Measurements from ENCODE around the gene SLC16A10.

The SLC16A10 gene

DNA sequence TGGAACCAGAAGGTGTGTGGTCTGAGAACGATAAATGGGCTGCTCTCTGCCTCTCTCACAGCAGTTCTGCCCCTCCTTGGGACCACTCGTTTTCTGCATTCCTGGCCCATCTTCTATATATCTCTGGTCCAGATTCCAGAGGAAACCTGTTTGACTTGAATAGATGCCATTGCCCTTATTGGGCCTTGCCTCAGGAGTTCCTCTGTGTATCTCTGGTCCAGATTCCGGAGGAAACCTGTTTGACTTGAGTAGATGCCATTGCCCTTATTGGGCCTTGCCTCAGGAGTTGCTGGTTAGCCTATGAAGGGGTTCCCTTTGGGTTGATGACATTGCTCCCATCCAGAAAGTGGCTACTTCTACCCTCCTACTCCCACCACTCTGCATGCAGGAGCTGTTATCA lies 189.4 kb downstream of the SLC16A10 start:
- TF ChIP-seq TAF1 (IDR thresholded peaks at IDR 0.05; ENCODE audit: low read depth, low read length), result no peak
- no peak for TF ChIP-seq SPI1 (IDR thresholded peaks at IDR 0.05; ENCODE audit: low read depth, low read length)
- TF ChIP-seq POU2F2 (IDR thresholded peaks at IDR 0.05; ENCODE audit: low read depth, low read length), result no peak
- no peak for TF ChIP-seq POLR2AphosphoS5 (IDR thresholded peaks at IDR 0.05; ENCODE audit: low read depth, low read length)
- no peak for TF ChIP-seq POLR2A (IDR thresholded peaks at IDR 0.05; ENCODE audit: low read depth, low read length)
- no peak for TF ChIP-seq PAX5 (IDR thresholded peaks at IDR 0.05; ENCODE audit: insufficient read depth, low read length, severe bottlenecking)
- DNase-seq (ENCODE audit: insufficient read length, low spot score), result no peak
- no peak for FAIRE-seq

DNA sequence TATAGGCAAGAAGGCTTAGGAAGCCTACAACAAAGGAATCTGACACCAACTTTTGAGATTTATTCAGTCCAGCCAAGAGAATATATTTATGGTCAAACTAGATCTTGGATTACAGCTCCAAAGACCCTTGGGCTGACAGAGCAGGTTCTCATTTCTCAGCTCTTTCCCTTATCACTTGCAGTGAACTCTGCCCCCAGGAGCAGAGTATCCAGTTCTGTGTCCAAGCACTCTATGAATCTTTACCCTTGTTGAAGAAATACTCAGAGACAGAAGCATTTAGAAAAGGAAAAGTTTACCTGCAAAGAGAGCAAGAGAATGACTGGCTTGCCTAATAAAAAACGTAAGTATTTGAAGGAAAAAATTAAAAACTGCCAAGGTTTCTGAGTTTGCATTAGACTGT lies 190.5 kb downstream of the SLC16A10 start:
- FAIRE-seq (no peak), DNase-seq (ENCODE audit: insufficient read length, low spot score) (no peak)
- TF ChIP-seq POLR2A (IDR thresholded peaks at IDR 0.05; ENCODE audit: low read depth, low read length) (no peak), POLR2AphosphoS5 (IDR thresholded peaks at IDR 0.05; ENCODE audit: low read depth, low read length) (no peak), PAX5 (IDR thresholded peaks at IDR 0.05; ENCODE audit: insufficient read depth, low read length, severe bottlenecking) (no peak), POU2F2 (IDR thresholded peaks at IDR 0.05; ENCODE audit: low read depth, low read length) (no peak), TAF1 (IDR thresholded peaks at IDR 0.05; ENCODE audit: low read depth, low read length) (no peak), SPI1 (IDR thresholded peaks at IDR 0.05; ENCODE audit: low read depth, low read length) (no peak)

DNA sequence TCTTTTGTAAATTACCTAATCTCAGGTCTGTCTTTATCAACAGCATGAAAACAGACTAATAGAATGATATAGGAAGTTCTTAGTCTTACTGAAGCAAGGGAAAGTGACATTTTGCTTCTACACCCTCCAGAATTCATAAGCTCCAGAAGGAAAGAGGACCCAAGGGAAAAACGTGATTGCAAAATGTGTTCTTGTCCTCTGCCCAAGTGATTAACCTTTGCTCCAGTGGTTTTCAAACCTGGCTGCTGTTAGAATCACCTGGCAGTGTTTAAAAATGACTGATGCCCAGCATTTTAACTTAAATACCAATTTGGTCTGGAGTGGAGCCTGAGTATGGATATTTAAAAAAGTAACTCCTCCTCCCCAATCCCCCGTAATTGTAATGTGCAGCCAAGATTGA lies 191.4 kb downstream of the SLC16A10 start:
- TF ChIP-seq POLR2A (IDR thresholded peaks at IDR 0.05; ENCODE audit: low read depth, low read length), result no peak
- TF ChIP-seq PAX5 (IDR thresholded peaks at IDR 0.05; ENCODE audit: insufficient read depth, low read length, severe bottlenecking), result no peak
- TF ChIP-seq POU2F2 (IDR thresholded peaks at IDR 0.05; ENCODE audit: low read depth, low read length), result no peak
- no peak for TF ChIP-seq TAF1 (IDR thresholded peaks at IDR 0.05; ENCODE audit: low read depth, low read length)
- TF ChIP-seq SPI1 (IDR thresholded peaks at IDR 0.05; ENCODE audit: low read depth, low read length), result no peak
- no peak for TF ChIP-seq POLR2AphosphoS5 (IDR thresholded peaks at IDR 0.05; ENCODE audit: low read depth, low read length)
- FAIRE-seq, result no peak

GRCh38 chr6:111280445-111280955 lies 193.2 kb downstream of the SLC16A10 start:
- no peak for TF ChIP-seq SPI1 (IDR thresholded peaks at IDR 0.05; ENCODE audit: low read depth, low read length)
- no peak for TF ChIP-seq POLR2AphosphoS5 (IDR thresholded peaks at IDR 0.05; ENCODE audit: low read depth, low read length)
- TF ChIP-seq PAX5 (IDR thresholded peaks at IDR 0.05; ENCODE audit: insufficient read depth, low read length, severe bottlenecking), result no peak
- FAIRE-seq, result no peak
- no peak for DNase-seq (ENCODE audit: insufficient read length, low spot score)

More for the DNA sequence above, 191.4 kb downstream of the SLC16A10 start:
- DNase-seq (ENCODE audit: insufficient read length, low spot score), result no peak
